Skeletal muscle satellite cell (primary cell): ENCODE measurements around the gene SDK2.

Experiments
- H3K27me3 ChIP-seq: 2 replicates; pipeline ENCODE4 v1.7.0; 2013; ENCODE audit warnings: low read length; ENCODE audit not compliant: control insufficient read depth, insufficient read depth
- H3K36me3 ChIP-seq: 2 replicates; pipeline ENCODE4 v1.7.0; 2013; ENCODE audit warnings: mild to moderate bottlenecking, control low read depth, low read length; ENCODE audit not compliant: insufficient read depth
- H3K4me1 ChIP-seq: 2 replicates; pipeline ENCODE4 v1.7.0; 2013; ENCODE audit warnings: low read length; ENCODE audit not compliant: control insufficient read depth, insufficient read depth
- H3K4me2 ChIP-seq: 2 replicates; pipeline ENCODE4 v1.7.0; 2013; ENCODE audit warnings: mild to moderate bottlenecking, low read length
- H3K4me3 ChIP-seq: 2 replicates; pipeline ENCODE4 v1.7.0; 2013; ENCODE audit warnings: low read length
- H3K9ac ChIP-seq: 2 replicates; pipeline ENCODE4 v1.7.0; 2013; ENCODE audit warnings: mild to moderate bottlenecking, low read depth, low read length, moderate library complexity
- H3K9me3 ChIP-seq: replicated peaks from 2 replicates; pipeline ENCODE4 v1.7.0; 2013; ENCODE audit warnings: mild to moderate bottlenecking, control low read depth, low read length

Gene SDK2

DNA sequence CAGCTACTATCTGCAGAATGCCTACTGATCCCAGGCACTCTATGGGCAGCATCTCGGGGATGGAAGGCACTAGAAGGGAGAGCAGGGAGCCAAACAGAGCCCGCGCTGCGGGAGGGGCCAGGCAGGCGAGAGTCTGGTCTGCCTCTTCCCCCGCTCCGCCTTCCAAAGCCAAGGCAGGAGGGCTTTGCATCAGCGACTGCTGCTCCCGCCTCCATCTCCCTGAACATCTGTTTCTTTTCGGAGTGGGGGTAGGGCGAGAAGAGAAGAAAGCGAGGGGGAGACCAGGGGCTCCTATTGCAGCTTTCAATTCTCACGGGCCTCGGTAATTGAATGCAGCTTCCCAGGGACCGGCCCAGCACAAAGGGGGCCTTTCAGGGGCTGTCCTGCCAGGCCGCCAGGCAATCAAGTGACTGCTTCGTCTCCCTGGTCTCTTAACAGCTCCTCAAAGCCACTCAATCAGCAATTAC is 301.0 kb downstream of the SDK2 start:
- peak overlapping the region; percentile 46 for H3K4me3 ChIP-seq

DNA sequence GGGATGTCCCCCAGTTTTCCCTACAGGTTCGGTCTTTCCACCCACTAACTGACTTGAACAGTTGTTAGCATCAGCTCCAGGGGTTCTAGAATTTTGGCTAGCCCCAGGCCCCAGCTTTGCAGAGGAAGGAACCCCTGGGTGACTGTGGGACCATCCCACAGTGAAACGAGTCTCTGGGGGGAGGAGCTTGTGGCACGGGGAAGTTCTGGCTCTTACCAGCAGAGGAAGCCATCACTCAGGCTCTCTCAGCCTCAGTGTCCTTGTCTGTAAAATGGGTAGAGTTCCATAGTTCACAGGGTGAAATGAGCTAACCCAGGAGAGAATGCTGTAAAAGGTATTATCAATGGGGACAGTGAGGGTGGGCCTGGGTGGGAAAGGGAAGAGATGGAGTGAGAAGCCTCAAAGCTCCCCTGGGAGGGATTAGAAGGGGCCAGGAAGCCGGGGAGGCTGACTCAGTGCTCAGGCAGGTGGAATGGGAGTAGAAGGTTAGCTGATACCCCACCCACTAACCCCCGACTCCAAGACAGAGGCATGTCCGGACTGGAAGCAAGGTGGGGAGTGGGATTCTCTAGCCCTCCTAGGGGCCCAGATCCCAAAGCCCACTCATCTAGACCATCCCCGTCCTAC is 301.6 kb downstream of the SDK2 start:
- Histone ChIP-seq H3K36me3 (no peaks in the 10 kb centered on the region), H3K4me3 (peak overlapping the region; percentile 46), H3K9me3 (no peaks in the 10 kb centered on the region), H3K4me2 (peak overlapping the region; percentile 78), H3K27me3 (no peaks in the 10 kb centered on the region), H3K9ac (peak overlapping the region; percentile 59), H3K4me1 (peaks cover 63% of the 10 kb centered on the region)

More for the DNA sequence above, 301.0 kb downstream of the SDK2 start:
- Histone ChIP-seq H3K9ac (peak overlapping the region; percentile 39), H3K27me3 (no peaks in the 10 kb centered on the region), H3K9me3 (no peaks in the 10 kb centered on the region), H3K36me3 (no peaks in the 10 kb centered on the region), H3K4me1 (peaks cover 60% of the 10 kb centered on the region), H3K4me2 (peak overlapping the region; percentile 78)

DNA sequence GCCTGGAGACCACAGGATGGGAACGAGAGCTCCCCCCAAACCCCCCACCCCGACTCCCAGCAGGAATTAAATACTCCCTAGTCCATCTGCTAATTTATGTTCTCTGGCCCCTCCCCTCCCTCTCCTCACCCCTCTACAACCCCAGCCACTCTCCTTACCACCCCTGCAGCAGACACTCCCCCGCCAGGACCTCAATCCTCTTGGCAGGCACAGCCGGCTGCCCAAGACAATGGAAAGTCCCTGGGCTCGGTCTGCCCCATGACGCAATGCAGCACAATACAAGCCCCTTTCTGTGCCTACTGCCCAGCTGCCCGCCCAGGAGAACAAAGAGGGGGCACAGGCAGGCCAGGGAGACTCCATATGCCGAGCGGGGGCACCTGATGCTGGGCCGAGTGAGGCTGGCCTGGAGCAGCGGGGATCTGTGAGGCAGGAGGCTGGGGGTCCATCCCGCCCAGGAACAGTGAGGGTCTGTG is 302.2 kb downstream of the SDK2 start:
- H3K36me3 ChIP-seq = no peaks in the 10 kb centered on the region
- H3K4me1 ChIP-seq = peaks cover 58% of the 10 kb centered on the region
- H3K4me3 ChIP-seq = peak overlapping the region; percentile 46
- no peaks in the 10 kb centered on the region for H3K9me3 ChIP-seq
- peak overlapping the region; percentile 59 for H3K9ac ChIP-seq
- H3K27me3 ChIP-seq = no peaks in the 10 kb centered on the region
- H3K4me2 ChIP-seq = peak overlapping the region; percentile 78

DNA sequence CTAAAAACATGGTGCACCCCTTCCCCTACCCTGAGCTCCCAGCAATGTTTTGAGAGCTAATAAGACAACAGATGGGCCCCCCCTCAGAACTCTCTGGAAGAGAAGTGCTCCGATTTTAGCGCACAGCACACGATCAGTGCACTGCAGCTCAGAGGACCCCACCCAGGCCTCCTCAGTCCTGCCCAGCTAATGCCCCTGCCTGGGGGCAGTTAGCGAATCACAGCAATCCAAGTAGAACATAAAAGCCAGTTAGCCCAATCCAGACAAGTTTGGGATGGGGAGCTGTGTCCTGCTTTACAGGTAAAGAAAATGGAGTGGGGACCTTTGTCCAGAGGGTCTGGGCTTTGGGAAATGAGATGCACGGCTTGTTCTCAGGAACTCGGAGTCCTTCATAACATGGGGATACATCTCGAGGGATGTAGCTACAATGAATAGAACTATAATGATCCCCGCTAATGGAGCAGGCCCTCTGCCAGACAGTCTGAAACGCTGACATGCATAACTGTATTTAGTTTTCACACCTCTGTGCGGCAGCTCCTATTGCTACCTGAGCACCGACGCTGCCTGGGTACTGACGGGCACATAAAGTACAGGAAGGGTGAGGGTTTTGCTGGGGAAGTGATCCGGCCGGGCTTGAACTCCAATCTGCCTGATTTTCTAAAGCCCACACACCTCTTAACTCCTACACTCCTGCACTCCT is 302.7 kb downstream of the SDK2 start:
- no peak overlapping the region for H3K9ac ChIP-seq
- peaks cover 57% of the 10 kb centered on the region for H3K4me1 ChIP-seq
- no peak overlapping the region for H3K4me3 ChIP-seq

DNA sequence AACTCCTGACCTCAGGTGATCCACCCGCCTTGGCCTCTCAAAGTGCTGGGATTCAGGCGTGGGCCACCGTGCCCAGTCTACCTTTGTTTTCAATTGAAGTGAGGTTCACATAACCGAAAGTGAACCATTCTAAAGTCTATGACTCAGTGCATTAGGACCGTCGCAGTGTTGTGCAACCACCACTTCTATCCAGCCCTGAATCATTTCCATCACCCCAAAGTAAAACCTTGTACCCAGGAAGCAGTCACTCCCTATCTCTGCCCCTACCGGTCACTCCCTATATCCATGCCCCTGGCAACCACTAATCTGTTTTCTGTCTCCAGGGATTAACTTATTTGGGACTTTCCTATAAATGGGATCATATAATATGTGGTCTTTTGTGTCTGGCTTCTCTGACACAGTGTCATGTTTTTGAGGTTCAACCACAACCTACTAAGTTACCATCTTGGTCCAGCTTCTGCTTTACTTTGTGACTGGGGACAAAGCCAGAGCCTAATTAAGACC is 304.1 kb downstream of the SDK2 start:
- H3K4me1 ChIP-seq = peaks cover 57% of the 10 kb centered on the region
- peak overlapping the region; percentile 51 for H3K4me2 ChIP-seq
- H3K27me3 ChIP-seq = no peaks in the 10 kb centered on the region
- peak overlapping the region; percentile 22 for H3K9ac ChIP-seq
- no peaks in the 10 kb centered on the region for H3K9me3 ChIP-seq
- H3K36me3 ChIP-seq = no peaks in the 10 kb centered on the region
- no peak overlapping the region for H3K4me3 ChIP-seq

More for the DNA sequence above, 302.7 kb downstream of the SDK2 start:
- Histone ChIP-seq H3K4me2 (peak overlapping the region; percentile 42), H3K9me3 (no peaks in the 10 kb centered on the region), H3K36me3 (no peaks in the 10 kb centered on the region), H3K27me3 (no peaks in the 10 kb centered on the region)

DNA sequence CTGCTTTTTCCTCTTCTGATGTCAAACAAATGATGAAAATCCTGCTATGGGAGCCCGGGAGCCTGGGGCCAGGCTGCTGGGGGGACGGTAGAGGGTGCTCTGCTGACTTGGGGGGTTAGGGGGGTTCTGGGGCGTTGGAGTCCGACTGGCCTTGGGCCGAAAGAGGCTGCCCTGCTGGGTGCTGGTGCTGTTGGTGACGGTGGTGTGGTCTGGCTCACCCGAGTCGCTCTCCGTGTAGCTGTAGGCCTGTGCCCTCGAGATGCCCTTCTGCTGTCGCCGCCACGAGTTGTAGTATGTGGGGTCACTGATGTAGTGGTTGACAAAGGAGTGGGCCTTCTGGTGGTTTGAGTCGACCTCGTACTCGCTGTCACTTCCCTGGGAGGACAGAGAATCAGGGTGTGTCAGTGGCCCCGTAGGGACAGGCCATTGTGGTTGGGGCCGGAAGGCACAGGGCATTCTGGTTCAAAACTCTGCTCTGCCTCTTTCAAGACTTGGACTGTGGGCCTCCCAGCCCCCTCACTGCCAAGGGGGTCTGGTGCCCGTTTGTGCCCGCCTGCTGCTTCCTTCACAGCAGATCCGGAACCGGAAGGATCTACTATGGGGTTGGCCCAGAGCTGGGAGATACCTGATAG is 305.6 kb downstream of the SDK2 start:
- H3K9ac ChIP-seq = peak overlapping the region; percentile 14
- no peaks in the 10 kb centered on the region for H3K9me3 ChIP-seq
- H3K4me2 ChIP-seq = peak overlapping the region; percentile 53
- H3K4me1 ChIP-seq = peaks cover 47% of the 10 kb centered on the region
- no peaks in the 10 kb centered on the region for H3K36me3 ChIP-seq
- no peaks in the 10 kb centered on the region for H3K27me3 ChIP-seq
- no peak overlapping the region for H3K4me3 ChIP-seq

DNA sequence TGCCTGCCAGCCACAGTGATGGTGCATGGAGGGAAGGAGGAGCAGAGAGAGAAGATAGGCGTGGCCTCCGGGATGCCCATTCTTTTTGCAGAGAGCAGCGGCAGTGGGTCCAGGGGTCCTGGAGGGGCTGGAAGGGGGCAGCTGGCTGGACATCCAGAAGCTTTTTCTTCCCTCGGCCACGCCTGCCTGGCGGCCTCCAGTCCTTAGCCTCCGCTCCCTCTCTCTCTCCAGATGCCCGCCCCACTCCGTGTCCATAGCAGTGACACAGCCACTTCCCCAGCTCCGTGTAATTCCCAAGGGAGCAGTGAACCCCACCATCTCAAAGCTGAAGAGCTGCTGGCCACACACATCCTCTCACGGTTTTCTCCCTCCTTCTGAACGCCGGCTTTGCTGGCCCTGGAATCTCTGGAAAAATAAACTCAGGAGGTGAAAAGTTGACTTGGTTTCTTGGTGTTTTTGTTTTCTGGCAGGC is 306.2 kb downstream of the SDK2 start:
- Histone ChIP-seq H3K36me3 (no peaks in the 10 kb centered on the region), H3K4me1 (peaks cover 41% of the 10 kb centered on the region), H3K4me3 (peak overlapping the region; percentile 41), H3K9ac (peak overlapping the region; percentile 14), H3K9me3 (no peaks in the 10 kb centered on the region), H3K4me2 (peak overlapping the region; percentile 53), H3K27me3 (no peaks in the 10 kb centered on the region)

DNA sequence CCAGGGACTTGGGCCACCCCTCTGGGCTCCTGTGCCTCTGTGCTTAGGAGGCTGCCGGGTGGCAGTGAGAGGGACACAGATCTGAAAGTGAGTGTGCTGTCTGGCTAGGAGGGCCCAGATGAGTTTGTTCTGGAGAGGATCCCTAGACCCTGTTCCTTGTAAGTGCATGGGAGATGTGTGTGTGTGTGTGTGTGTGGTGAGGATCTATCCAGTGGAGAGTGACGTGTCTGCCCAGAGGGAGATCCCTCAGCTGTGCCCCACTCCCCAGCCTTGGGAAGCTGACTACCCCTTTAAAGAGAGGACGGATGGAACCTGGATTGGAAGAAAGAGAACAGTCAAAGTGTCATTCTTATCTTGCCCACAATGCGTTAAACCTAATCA is 306.9 kb downstream of the SDK2 start:
- H3K4me3 ChIP-seq = no peak overlapping the region
- no peaks in the 10 kb centered on the region for H3K27me3 ChIP-seq
- peaks cover 33% of the 10 kb centered on the region for H3K4me1 ChIP-seq
- no peak overlapping the region for H3K9ac ChIP-seq
- no peaks in the 10 kb centered on the region for H3K36me3 ChIP-seq
- no peak overlapping the region for H3K4me2 ChIP-seq
- no peaks in the 10 kb centered on the region for H3K9me3 ChIP-seq

DNA sequence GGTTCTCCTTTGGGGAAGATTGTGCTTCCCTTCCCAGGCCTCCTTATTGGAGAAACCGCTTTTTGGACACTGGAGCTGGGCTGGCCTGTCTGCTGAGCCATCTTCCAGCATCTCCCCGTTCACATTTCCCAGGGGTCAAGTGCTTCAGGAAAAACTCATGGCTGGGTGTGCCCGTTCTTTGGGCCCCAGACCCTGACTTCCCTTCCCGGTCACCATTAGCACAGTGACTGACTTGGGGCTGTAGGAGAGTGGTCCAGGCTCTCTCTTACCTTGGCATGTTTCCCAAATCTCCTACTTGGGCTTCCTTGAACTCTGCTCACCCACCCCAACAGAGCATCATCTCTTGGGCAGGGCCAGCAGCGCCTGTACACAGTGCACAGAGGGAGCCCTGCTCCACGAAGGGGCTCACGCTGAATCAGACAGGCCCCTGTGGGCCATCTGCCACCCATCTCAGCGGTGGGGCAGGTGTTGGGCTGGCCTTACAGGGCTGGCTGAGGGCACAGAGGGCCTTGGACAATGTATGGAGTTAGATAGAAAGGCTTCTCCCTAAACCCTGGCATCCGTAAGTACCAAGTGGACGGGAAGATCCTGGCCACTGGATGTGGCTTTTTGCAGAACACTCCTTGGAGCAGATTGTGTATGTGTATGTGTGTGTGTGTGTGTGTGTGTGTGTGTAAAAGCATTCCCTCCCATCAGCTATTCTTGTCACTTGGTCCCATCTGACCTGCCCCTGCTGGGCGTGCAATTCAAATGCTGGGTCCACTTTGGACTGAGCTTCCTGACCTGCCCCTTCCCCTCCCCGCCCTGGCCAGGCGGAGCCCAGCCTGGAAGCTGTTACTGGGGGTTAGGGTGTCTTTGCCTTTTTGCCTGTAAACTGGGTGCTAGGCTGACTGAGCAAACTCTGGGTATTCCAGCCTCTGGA is 307.6 kb downstream of the SDK2 start:
- Histone ChIP-seq H3K9ac (no peak overlapping the region), H3K27me3 (no peaks in the 10 kb centered on the region), H3K4me1 (peaks cover 27% of the 10 kb centered on the region), H3K9me3 (no peaks in the 10 kb centered on the region), H3K4me3 (no peak overlapping the region), H3K36me3 (no peaks in the 10 kb centered on the region), H3K4me2 (no peak overlapping the region)

DNA sequence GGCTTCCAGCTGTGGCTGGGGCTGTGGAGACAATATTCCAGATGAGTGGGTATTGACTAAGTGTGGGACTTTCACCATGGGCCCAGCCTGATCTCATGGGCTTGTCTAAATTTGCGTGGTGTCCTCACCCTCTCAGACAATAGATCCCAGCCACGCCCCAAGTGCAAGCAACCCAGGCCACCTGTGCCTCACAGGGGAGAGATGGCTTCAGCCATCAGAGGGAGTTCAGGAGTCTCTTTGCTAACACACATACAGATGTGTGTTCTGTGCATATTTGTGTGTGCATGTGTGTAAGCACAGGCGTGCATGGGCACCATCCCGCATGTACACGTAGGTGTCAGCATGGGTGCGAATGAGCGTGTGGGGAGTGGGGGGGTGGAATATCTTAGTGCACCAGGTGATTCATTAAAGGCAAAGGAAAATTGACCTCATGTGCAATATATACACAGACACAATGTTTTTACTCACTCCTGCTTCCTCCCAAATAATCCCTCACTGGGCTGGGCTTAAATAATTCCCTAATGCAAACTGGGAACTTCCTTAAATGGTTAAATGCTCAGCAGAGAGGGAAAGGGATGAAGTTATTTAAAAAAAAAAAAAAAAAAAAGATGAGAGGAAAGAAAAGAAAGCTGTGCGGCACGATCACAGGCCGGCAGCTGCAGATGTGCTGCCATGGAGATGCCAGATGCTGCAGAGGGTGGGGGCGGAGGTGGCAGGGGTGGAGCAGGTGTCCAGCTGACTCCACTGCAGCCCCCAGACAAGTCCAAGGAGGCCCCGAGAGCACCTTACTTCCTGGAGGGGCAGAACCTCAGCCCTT is 308.4 kb downstream of the SDK2 start:
- H3K4me1 ChIP-seq = peaks cover 22% of the 10 kb centered on the region
- H3K4me3 ChIP-seq = no peak overlapping the region
- no peaks in the 10 kb centered on the region for H3K36me3 ChIP-seq
- H3K9ac ChIP-seq = no peak overlapping the region
- H3K27me3 ChIP-seq = no peaks in the 10 kb centered on the region
- H3K9me3 ChIP-seq = no peaks in the 10 kb centered on the region
- H3K4me2 ChIP-seq = no peak overlapping the region
